SK-N-SH treated with all-trans-retinoic acid at 6 μM for 48 hours (cell line): ENCODE data around the gene KRT86.
A peak's percentile ranks its signal among the peaks of the same experiment; 100 is the strongest.
"Not testable (repeated sequence)": the region's sequence is repeated elsewhere in the genome, so short reads cannot be mapped to it uniquely, and the experiment has no call there.

Experiments used
- ATAC-seq: fragments of 200-7000 bp; cut with Tn5 transposase; 3 replicates; pipeline ENCODE4 v1.9.1; 2020; ENCODE audit warnings: mild to moderate bottlenecking, moderate library complexity
- ARNTL ChIP-seq: fragments of 450-650 bp; formaldehyde crosslinking; IDR thresholded peaks from 2 replicates; pipeline ENCODE4 v1.5.0; 2020; ENCODE audit warnings: low read depth, mild to moderate bottlenecking, moderate library complexity, borderline replicate concordance
- CREB5 ChIP-seq: fragments of 250-450 bp; sonication (Bioruptor Pico); IDR thresholded peaks from 2 replicates; pipeline ENCODE4 v1.5.1; 2020; ENCODE audit warnings: low read depth, mild to moderate bottlenecking, moderate library complexity
- CSRNP3 ChIP-seq: fragments of 250-450 bp; sonication (Bioruptor Pico); IDR thresholded peaks from 2 replicates; pipeline ENCODE4 v1.5.1; 2021; ENCODE audit warnings: mild to moderate bottlenecking, moderate library complexity
- GLIS3 ChIP-seq: fragments of 250-450 bp; sonication (Bioruptor Pico); IDR thresholded peaks from 2 replicates; pipeline ENCODE4 v1.5.0; 2020; ENCODE audit warnings: mild to moderate bottlenecking, moderate library complexity
- ISL1 ChIP-seq: fragments of 250-450 bp; sonication (Bioruptor Pico); IDR thresholded peaks from 2 replicates; pipeline ENCODE4 v2.1.2; 2022; ENCODE audit warnings: mild to moderate bottlenecking, moderate library complexity
- PPARA ChIP-seq: fragments of 250-450 bp; sonication (Bioruptor Pico); IDR thresholded peaks from 2 replicates; pipeline ENCODE4 v1.5.0; 2020; ENCODE audit warnings: mild to moderate bottlenecking, borderline replicate concordance
- RARB ChIP-seq: fragments of 250-450 bp; sonication (Bioruptor Pico); IDR thresholded peaks from 2 replicates; pipeline ENCODE4 v1.8.0; 2021; ENCODE audit warnings: mild to moderate bottlenecking, moderate library complexity
- TOX ChIP-seq: fragments of 250-450 bp; sonication (Bioruptor Pico); IDR thresholded peaks from 2 replicates; pipeline ENCODE4 v1.8.0; 2021; ENCODE audit warnings: mild to moderate bottlenecking, moderate library complexity, borderline replicate concordance
- TSHZ2 ChIP-seq: fragments of 250-450 bp; sonication (Bioruptor Pico); IDR thresholded peaks from 2 replicates; pipeline ENCODE4 v1.5.0; 2020; ENCODE audit warnings: mild to moderate bottlenecking, moderate library complexity
- ZFP3 ChIP-seq: fragments of 250-450 bp; sonication (Bioruptor Pico); IDR thresholded peaks from 2 replicates; pipeline ENCODE4 v1.5.0; 2020; ENCODE audit warnings: mild to moderate bottlenecking, moderate library complexity
- ZFP30 ChIP-seq: fragments of 450-650 bp; formaldehyde crosslinking; IDR thresholded peaks from 2 replicates; pipeline ENCODE4 v1.5.0; 2022; ENCODE audit warnings: mild to moderate bottlenecking, moderate library complexity
- ZNF70 ChIP-seq: fragments of 450-650 bp; formaldehyde crosslinking; IDR thresholded peaks from 2 replicates; pipeline ENCODE4 v1.5.0; 2020; ENCODE audit warnings: mild to moderate bottlenecking, moderate library complexity

KRT86 gene

GRCh38 chr12:52300796-52301691 lies 26.6 kb downstream of the KRT86 start:
- TF ChIP-seq RARB (no peak), PPARA (CRISPR knock-in tag) (no peak), GLIS3 (CRISPR knock-in tag) (no peak), TOX (no peak), CREB5 (CRISPR knock-in tag) (no peak), ARNTL (no peak), ZFP3 (CRISPR knock-in tag) (no peak), CSRNP3 (CRISPR knock-in tag) (no peak), ZNF70 (CRISPR knock-in tag) (no peak)
- no peak for ATAC-seq

- not testable (repeated sequence) for ATAC-seq
Measured at GRCh38 chr12:52301721-52302120, 27.3 kb downstream of the KRT86 start.

- peak; percentile 57; the same call in 2 of the 3 replicates for ATAC-seq
Measured at GRCh38 chr12:52302242-52302914, 27.9 kb downstream of the KRT86 start.

GRCh38 chr12:52304941-52305411 lies 30.5 kb downstream of the KRT86 start:
- not testable (repeated sequence) for ATAC-seq

- no peak for TF ChIP-seq GLIS3 (CRISPR knock-in tag)
- ATAC-seq: peak; percentile 57
Measured at GRCh38 chr12:52305921-52306705, 31.7 kb downstream of the KRT86 start.

- TF ChIP-seq ZFP30 (CRISPR knock-in tag) (no peak), CREB5 (CRISPR knock-in tag) (no peak), TSHZ2 (CRISPR knock-in tag) (no peak), ISL1 (CRISPR knock-in tag) (no peak)
- no peak for ATAC-seq
Measured at GRCh38 chr12:52306731-52307130, 32.3 kb downstream of the KRT86 start.
